NB4 (cell line): ENCODE data around the gene XXYLT1.

Source experiments
- CTCF ChIP-seq: IDR thresholded peaks from one replicate; pipeline ENCODE4 v1.5.1; 2012; ENCODE audit warnings: low read depth, low read length
- MYC ChIP-seq: IDR thresholded peaks from 2 replicates; pipeline ENCODE4 v1.6.1; 2011; ENCODE audit warnings: low read depth, low read length

- TF ChIP-seq CTCF: no peak
- TF ChIP-seq MYC: no peak
Measured at GRCh38 chr3:195057716-195058115, 213.2 kb downstream of the XXYLT1 start.
